ENCODE data around the gene KCNQ1OT1.

DNA sequence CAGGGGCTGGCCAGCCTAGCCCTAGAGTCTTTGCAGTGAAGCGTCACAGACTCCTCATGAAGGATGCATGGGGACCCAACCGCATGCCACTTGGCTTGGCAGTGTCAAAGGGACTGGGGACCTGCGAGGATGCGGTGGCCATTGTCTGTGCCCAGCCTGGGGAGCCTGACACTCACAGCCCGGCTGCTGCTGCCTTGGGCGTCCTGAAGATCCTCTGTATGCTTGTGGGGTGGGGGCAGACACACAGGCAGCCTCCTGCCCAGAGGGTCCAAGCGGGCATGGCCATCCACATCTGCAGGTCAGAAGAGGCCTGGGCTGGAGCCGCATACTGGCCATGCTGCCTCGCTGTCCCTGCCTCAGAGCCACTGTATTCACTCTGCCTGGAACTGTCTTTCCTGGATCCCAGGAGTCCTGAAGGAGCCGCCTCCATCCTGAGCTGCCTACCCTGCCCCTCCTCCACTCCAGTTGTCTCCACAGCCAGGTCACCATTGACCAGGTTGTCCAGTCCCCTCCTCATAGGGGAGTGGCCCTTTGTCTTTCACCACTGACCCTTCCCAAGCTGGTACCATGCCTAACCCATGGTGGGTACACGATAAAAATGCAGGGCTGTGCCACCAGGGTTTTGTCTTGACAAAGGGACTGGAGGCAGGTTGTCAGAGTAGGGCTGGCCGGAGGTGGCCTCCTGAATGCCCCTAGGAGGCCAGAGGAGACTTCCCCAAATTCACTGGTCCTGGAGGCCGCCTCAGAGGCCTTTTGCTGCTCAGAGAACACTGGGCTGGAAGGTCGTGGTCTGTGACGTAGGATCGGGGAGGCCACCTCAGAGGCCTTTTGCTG, 107.0 kb downstream of the KCNQ1OT1 start:
- no peak for TF ChIP-seq OSR1 (CRISPR knock-in tag; IDR thresholded peaks at IDR 0.05)
- no peak for TF ChIP-seq ZFP3 (CRISPR knock-in tag; IDR thresholded peaks at IDR 0.05)
- no peak for TF ChIP-seq ARNTL (CRISPR knock-in tag; IDR thresholded peaks at IDR 0.05; ENCODE audit: borderline replicate concordance, low read depth)
- no peak for TF ChIP-seq PPARA (CRISPR knock-in tag; IDR thresholded peaks at IDR 0.05; ENCODE audit: borderline replicate concordance)
- TF ChIP-seq ZNF70 (CRISPR knock-in tag; IDR thresholded peaks at IDR 0.05), result no peak
- TF ChIP-seq, protein P1, sequence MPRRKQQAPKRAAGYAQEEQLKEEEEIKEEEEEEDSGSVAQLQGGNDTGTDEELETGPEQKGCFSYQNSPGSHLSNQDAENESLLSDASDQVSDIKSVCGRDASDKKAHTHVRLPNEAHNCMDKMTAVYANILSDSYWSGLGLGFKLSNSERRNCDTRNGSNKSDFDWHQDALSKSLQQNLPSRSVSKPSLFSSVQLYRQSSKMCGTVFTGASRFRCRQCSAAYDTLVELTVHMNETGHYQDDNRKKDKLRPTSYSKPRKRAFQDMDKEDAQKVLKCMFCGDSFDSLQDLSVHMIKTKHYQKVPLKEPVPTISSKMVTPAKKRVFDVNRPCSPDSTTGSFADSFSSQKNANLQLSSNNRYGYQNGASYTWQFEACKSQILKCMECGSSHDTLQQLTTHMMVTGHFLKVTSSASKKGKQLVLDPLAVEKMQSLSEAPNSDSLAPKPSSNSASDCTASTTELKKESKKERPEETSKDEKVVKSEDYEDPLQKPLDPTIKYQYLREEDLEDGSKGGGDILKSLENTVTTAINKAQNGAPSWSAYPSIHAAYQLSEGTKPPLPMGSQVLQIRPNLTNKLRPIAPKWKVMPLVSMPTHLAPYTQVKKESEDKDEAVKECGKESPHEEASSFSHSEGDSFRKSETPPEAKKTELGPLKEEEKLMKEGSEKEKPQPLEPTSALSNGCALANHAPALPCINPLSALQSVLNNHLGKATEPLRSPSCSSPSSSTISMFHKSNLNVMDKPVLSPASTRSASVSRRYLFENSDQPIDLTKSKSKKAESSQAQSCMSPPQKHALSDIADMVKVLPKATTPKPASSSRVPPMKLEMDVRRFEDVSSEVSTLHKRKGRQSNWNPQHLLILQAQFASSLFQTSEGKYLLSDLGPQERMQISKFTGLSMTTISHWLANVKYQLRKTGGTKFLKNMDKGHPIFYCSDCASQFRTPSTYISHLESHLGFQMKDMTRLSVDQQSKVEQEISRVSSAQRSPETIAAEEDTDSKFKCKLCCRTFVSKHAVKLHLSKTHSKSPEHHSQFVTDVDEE (CRISPR knock-in tag; IDR thresholded peaks at IDR 0.05), result no peak
- TF ChIP-seq ZNF8 (CRISPR knock-in tag; IDR thresholded peaks at IDR 0.05), result no peak
- TF ChIP-seq TCF4 (CRISPR knock-in tag; IDR thresholded peaks at IDR 0.05; ENCODE audit: borderline replicate concordance), result no peak
- TF ChIP-seq RARB (CRISPR knock-in tag; IDR thresholded peaks at IDR 0.05), result no peak
